ENCODE data around the gene PROK1.

The PROK1 gene

DNA sequence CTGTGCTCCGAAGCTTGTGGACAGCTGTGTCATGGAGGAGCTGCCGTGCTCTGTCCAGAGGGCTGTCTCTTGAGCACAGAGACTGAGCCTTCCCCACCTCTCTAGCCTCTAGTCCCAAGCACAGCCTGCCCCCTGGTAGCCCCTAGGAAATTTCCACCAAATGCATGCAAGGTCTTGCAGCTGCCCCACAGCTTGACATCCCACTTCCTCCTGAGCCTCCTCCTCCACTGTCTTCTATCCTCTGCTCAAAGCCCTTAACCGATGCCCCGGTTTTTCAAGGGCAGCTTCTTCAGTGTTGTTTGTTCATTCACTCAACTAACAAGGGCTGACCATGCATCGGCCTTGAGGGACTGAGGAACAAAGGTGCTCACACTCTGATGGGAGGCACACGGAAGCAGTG is 20.6 kb upstream of the PROK1 start:
- Histone ChIP-seq H3K9me3 (ENCODE audit: low read length) (no peaks in the 10 kb centered on the region), H3F3A (ENCODE audit: insufficient read depth, low read length) (no peaks in the 10 kb centered on the region), H3K79me2 (ENCODE audit: insufficient read depth, low read length) (no peaks in the 10 kb centered on the region), H3K4me3 (ENCODE audit: low read depth, low read length, poor library complexity, severe bottlenecking) (no peak overlapping the region), H3K27ac (ENCODE audit: low read depth, low read length, poor library complexity, severe bottlenecking) (no peak overlapping the region), H3K9me2 (ENCODE audit: low read depth, low read length) (no peaks in the 10 kb centered on the region), H2AFZ (ENCODE audit: low read length) (no peak overlapping the region), H3K9ac (ENCODE audit: low read length) (no peak overlapping the region), H3K27me3 (ENCODE audit: insufficient read depth, low read length) (peaks cover 18% of the 10 kb centered on the region), H3K36me3 (ENCODE audit: insufficient read depth, low read length) (no peaks in the 10 kb centered on the region), H3K4me2 (ENCODE audit: low read length) (no peak overlapping the region), H4K20me1 (ENCODE audit: insufficient read depth, low read length) (no peaks in the 10 kb centered on the region), H3K4me1 (ENCODE audit: insufficient read depth, low read length, severe bottlenecking) (no peaks in the 10 kb centered on the region)
- no peak for TF ChIP-seq EZH2 (IDR thresholded peaks at IDR 0.05; ENCODE audit: borderline replicate concordance, low read length)
- TF ChIP-seq, protein P1, sequence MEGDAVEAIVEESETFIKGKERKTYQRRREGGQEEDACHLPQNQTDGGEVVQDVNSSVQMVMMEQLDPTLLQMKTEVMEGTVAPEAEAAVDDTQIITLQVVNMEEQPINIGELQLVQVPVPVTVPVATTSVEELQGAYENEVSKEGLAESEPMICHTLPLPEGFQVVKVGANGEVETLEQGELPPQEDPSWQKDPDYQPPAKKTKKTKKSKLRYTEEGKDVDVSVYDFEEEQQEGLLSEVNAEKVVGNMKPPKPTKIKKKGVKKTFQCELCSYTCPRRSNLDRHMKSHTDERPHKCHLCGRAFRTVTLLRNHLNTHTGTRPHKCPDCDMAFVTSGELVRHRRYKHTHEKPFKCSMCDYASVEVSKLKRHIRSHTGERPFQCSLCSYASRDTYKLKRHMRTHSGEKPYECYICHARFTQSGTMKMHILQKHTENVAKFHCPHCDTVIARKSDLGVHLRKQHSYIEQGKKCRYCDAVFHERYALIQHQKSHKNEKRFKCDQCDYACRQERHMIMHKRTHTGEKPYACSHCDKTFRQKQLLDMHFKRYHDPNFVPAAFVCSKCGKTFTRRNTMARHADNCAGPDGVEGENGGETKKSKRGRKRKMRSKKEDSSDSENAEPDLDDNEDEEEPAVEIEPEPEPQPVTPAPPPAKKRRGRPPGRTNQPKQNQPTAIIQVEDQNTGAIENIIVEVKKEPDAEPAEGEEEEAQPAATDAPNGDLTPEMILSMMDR (IDR thresholded peaks at IDR 0.05; ENCODE audit: low read length): no peak

DNA sequence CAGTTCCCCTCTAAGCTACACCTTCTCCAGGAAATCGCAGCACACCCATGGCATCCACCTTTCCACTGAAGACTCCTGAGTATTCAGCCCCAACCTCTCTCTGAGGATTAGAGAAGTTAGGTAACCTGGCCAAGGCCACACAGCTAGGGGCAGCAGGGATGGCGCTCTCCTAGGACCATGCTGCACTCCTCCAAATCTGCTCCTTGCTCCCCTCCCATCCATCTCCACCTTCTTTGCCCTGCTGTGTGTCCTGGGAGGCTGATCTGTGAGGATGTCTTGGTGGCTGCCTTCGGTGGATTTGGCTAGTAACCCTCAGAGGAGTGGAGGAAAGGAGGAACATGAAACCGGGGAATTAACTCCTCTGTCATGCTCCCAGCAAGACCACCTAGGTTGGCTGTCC is 20.0 kb upstream of the PROK1 start:
- Histone ChIP-seq H3K4me2 (ENCODE audit: low read length) (no peak overlapping the region), H3K79me2 (ENCODE audit: insufficient read depth, low read length) (no peaks in the 10 kb centered on the region), H3K4me1 (ENCODE audit: insufficient read depth, low read length, severe bottlenecking) (no peaks in the 10 kb centered on the region), H3K36me3 (ENCODE audit: insufficient read depth, low read length) (no peaks in the 10 kb centered on the region), H3K27ac (ENCODE audit: low read depth, low read length, poor library complexity, severe bottlenecking) (no peak overlapping the region), H3K9me3 (ENCODE audit: low read length) (no peaks in the 10 kb centered on the region), H3K9me2 (ENCODE audit: low read depth, low read length) (no peaks in the 10 kb centered on the region), H4K20me1 (ENCODE audit: insufficient read depth, low read length) (no peaks in the 10 kb centered on the region), H3F3A (ENCODE audit: insufficient read depth, low read length) (no peaks in the 10 kb centered on the region), H3K4me3 (ENCODE audit: low read depth, low read length, poor library complexity, severe bottlenecking) (no peak overlapping the region), H2AFZ (ENCODE audit: low read length) (no peak overlapping the region), H3K27me3 (ENCODE audit: insufficient read depth, low read length) (peaks cover 18% of the 10 kb centered on the region), H3K9ac (ENCODE audit: low read length) (no peak overlapping the region)
- TF ChIP-seq, protein P1 (IDR thresholded peaks at IDR 0.05; ENCODE audit: low read length): no peak
- no peak for TF ChIP-seq EZH2 (IDR thresholded peaks at IDR 0.05; ENCODE audit: borderline replicate concordance, low read length)

DNA sequence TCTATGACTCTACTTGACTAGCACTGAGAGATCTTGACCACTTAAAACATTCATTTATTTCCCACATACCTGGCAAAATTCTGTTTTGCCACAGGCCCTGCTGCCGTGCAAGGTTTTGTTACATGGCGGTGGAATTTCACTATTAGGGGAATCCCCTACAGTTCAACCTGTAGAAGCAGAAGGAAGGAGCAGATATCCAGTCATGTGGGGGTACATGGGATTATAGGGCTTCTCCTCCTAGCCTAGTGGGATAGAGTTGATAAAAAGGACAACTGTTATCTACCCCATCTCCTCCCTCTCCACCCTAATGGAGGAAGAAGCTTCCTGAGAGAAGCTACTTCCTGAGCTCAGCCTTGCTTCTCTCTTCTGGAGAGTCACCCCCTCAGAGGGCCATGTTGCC is 17.7 kb upstream of the PROK1 start:
- Histone ChIP-seq H3K79me2 (ENCODE audit: insufficient read depth, low read length) (no peaks in the 10 kb centered on the region), H3K27me3 (ENCODE audit: insufficient read depth, low read length) (peaks cover 8% of the 10 kb centered on the region), H3K27ac (ENCODE audit: low read depth, low read length, poor library complexity, severe bottlenecking) (no peak overlapping the region), H3K4me3 (ENCODE audit: low read depth, low read length, poor library complexity, severe bottlenecking) (no peak overlapping the region), H3K36me3 (ENCODE audit: insufficient read depth, low read length) (no peaks in the 10 kb centered on the region), H4K20me1 (ENCODE audit: insufficient read depth, low read length) (no peaks in the 10 kb centered on the region), H3K9me3 (ENCODE audit: low read length) (no peaks in the 10 kb centered on the region), H3K9ac (ENCODE audit: low read length) (no peak overlapping the region), H3K4me1 (ENCODE audit: insufficient read depth, low read length, severe bottlenecking) (no peaks in the 10 kb centered on the region), H2AFZ (ENCODE audit: low read length) (no peak overlapping the region), H3K9me2 (ENCODE audit: low read depth, low read length) (no peaks in the 10 kb centered on the region), H3K4me2 (ENCODE audit: low read length) (no peak overlapping the region), H3F3A (ENCODE audit: insufficient read depth, low read length) (no peaks in the 10 kb centered on the region)
- TF ChIP-seq, protein P1 (IDR thresholded peaks at IDR 0.05; ENCODE audit: low read length): no peak
